ENCODE data around the gene CHIT1.
"Not testable (repeated sequence)": the region's sequence is repeated elsewhere in the genome, so short reads cannot be mapped to it uniquely, and the experiment has no call there.

Gene CHIT1

GRCh38 chr1:203239081-203239480 lies 9.6 kb upstream of the CHIT1 start:
- DNase-seq (ENCODE audit: extremely low read depth, low read depth), result no peak
- no peak for TF ChIP-seq CTCF (IDR thresholded peaks at IDR 0.05; ENCODE audit: low read depth, low read length)

- TF ChIP-seq CTCF (IDR thresholded peaks at IDR 0.05; ENCODE audit: low read depth, low read length), result no peak
- DNase-seq (ENCODE audit: extremely low read depth, low read depth), result no peak
These were observed 9.1 kb upstream of the CHIT1 start for GRCh38 chr1:203238535-203238934.

GRCh38 chr1:203234901-203235300 lies 5.4 kb upstream of the CHIT1 start:
- DNase-seq (ENCODE audit: extremely low read depth, low read depth), result not testable (repeated sequence)

- TF ChIP-seq CTCF (IDR thresholded peaks at IDR 0.05; ENCODE audit: low read depth, low read length), result no peak
- no peak for DNase-seq (ENCODE audit: extremely low read depth, low read depth)
These were observed 803 bp downstream of the CHIT1 start for GRCh38 chr1:203228670-203229069.

- no peak for DNase-seq (ENCODE audit: extremely low read depth, low read depth)
- no peak for TF ChIP-seq CTCF (IDR thresholded peaks at IDR 0.05; ENCODE audit: low read depth, low read length)
These were observed 1.9 kb downstream of the CHIT1 start for GRCh38 chr1:203227371-203228083.

- DNase-seq (ENCODE audit: extremely low read depth, low read depth), result no peak
- TF ChIP-seq CTCF (IDR thresholded peaks at IDR 0.05; ENCODE audit: low read depth, low read length), result no peak
These were observed 4.4 kb downstream of the CHIT1 start for GRCh38 chr1:203225071-203225470.

GRCh38 chr1:203223012-203223775 lies 6.3 kb downstream of the CHIT1 start:
- no peak for TF ChIP-seq CTCF (IDR thresholded peaks at IDR 0.05; ENCODE audit: low read depth, low read length)
- no peak for DNase-seq (ENCODE audit: extremely low read depth, low read depth)
